SK-N-SH treated with all-trans-retinoic acid at 6 μM for 48 hours (cell line): Measurements from ENCODE around the gene HES3.

Experiments used
- ATAC-seq: fragments of 200-7000 bp; cut with Tn5 transposase; 3 replicates; pipeline ENCODE4 v1.9.1; 2020; ENCODE audit warnings: mild to moderate bottlenecking, moderate library complexity
- ARNTL ChIP-seq: fragments of 450-650 bp; formaldehyde crosslinking; IDR thresholded peaks from 2 replicates; pipeline ENCODE4 v1.5.0; 2020; ENCODE audit warnings: low read depth, mild to moderate bottlenecking, moderate library complexity, borderline replicate concordance
- BACH2 ChIP-seq: fragments of 250-450 bp; sonication (Bioruptor Pico); IDR thresholded peaks from 2 replicates; pipeline ENCODE4 v1.9.0; 2021; ENCODE audit warnings: mild to moderate bottlenecking, borderline replicate concordance
- CSDC2 ChIP-seq: fragments of 250-450 bp; sonication (Bioruptor Pico); IDR thresholded peaks from 2 replicates; pipeline ENCODE4 v1.5.0; 2020; ENCODE audit warnings: mild to moderate bottlenecking, moderate library complexity
- ESRRG ChIP-seq: fragments of 250-450 bp; sonication (Bioruptor Pico); IDR thresholded peaks from 2 replicates; pipeline ENCODE4 v1.6.1; 2021; ENCODE audit warnings: mild to moderate bottlenecking
- GLIS3 ChIP-seq: fragments of 250-450 bp; sonication (Bioruptor Pico); IDR thresholded peaks from 2 replicates; pipeline ENCODE4 v1.5.0; 2020; ENCODE audit warnings: mild to moderate bottlenecking, moderate library complexity
- ISL1 ChIP-seq: fragments of 250-450 bp; sonication (Bioruptor Pico); IDR thresholded peaks from 2 replicates; pipeline ENCODE4 v2.1.2; 2022; ENCODE audit warnings: mild to moderate bottlenecking, moderate library complexity
- OSR1 ChIP-seq: fragments of 250-450 bp; sonication (Bioruptor Pico); IDR thresholded peaks from 2 replicates; pipeline ENCODE4 v1.8.0; 2022; ENCODE audit warnings: moderate library complexity, mild to moderate bottlenecking, inconsistent platforms
- PPARA ChIP-seq: fragments of 250-450 bp; sonication (Bioruptor Pico); IDR thresholded peaks from 2 replicates; pipeline ENCODE4 v1.5.0; 2020; ENCODE audit warnings: mild to moderate bottlenecking, borderline replicate concordance
- RARB ChIP-seq: fragments of 250-450 bp; sonication (Bioruptor Pico); IDR thresholded peaks from 2 replicates; pipeline ENCODE4 v1.8.0; 2021; ENCODE audit warnings: mild to moderate bottlenecking, moderate library complexity
- SNAI2 ChIP-seq: fragments of 250-450 bp; sonication (Bioruptor Pico); IDR thresholded peaks from 2 replicates; pipeline ENCODE4 v1.5.0; 2020; ENCODE audit warnings: mild to moderate bottlenecking, moderate library complexity
- TCF4 ChIP-seq: fragments of 250-450 bp; sonication (Bioruptor Pico); IDR thresholded peaks from 2 replicates; pipeline ENCODE4 v1.8.0; 2021; ENCODE audit warnings: mild to moderate bottlenecking, moderate library complexity, borderline replicate concordance
- TOX ChIP-seq: fragments of 250-450 bp; sonication (Bioruptor Pico); IDR thresholded peaks from 2 replicates; pipeline ENCODE4 v1.8.0; 2021; ENCODE audit warnings: mild to moderate bottlenecking, moderate library complexity, borderline replicate concordance
- ZC3H10 ChIP-seq: fragments of 250-450 bp; sonication (Bioruptor Pico); IDR thresholded peaks from 2 replicates; pipeline ENCODE4 v1.5.1; 2021; ENCODE audit warnings: mild to moderate bottlenecking, moderate library complexity
- ZFP3 ChIP-seq: fragments of 250-450 bp; sonication (Bioruptor Pico); IDR thresholded peaks from 2 replicates; pipeline ENCODE4 v1.5.0; 2020; ENCODE audit warnings: mild to moderate bottlenecking, moderate library complexity
- ZFP30 ChIP-seq: fragments of 450-650 bp; formaldehyde crosslinking; IDR thresholded peaks from 2 replicates; pipeline ENCODE4 v1.5.0; 2022; ENCODE audit warnings: mild to moderate bottlenecking, moderate library complexity
- ZNF565 ChIP-seq: fragments of 450-650 bp; formaldehyde crosslinking; conservative IDR thresholded peaks from 2 replicates; pipeline ENCODE4 v1.5.0; 2020; ENCODE audit warnings: low read depth, mild to moderate bottlenecking, moderate library complexity
- ZNF70 ChIP-seq: fragments of 450-650 bp; formaldehyde crosslinking; IDR thresholded peaks from 2 replicates; pipeline ENCODE4 v1.5.0; 2020; ENCODE audit warnings: mild to moderate bottlenecking, moderate library complexity
- ZNF8 ChIP-seq: fragments of 450-650 bp; formaldehyde crosslinking; IDR thresholded peaks from 2 replicates; pipeline ENCODE4 v1.5.0; 2020; ENCODE audit warnings: mild to moderate bottlenecking, moderate library complexity
- TF ChIP-seq, protein P1 (sequence below): fragments of 250-450 bp; sonication (Bioruptor Pico); IDR thresholded peaks from 2 replicates; pipeline ENCODE4 v1.5.1; 2021; ENCODE audit warnings: mild to moderate bottlenecking, moderate library complexity
- TF ChIP-seq, protein P2 (sequence below): fragments of 250-450 bp; sonication (Bioruptor Pico); IDR thresholded peaks from 2 replicates; pipeline ENCODE4 v1.5.0; 2020; ENCODE audit warnings: mild to moderate bottlenecking, moderate library complexity
- TF ChIP-seq, protein P3 (sequence below): fragments of 250-450 bp; sonication (Bioruptor Pico); IDR thresholded peaks from 2 replicates; pipeline ENCODE4 v1.8.0; 2021; ENCODE audit warnings: low read depth, mild to moderate bottlenecking, moderate library complexity, borderline replicate concordance
- TF ChIP-seq, protein P4 (sequence below): fragments of 250-450 bp; sonication (Bioruptor Pico); IDR thresholded peaks from 2 replicates; pipeline ENCODE4 v1.8.0; 2020; ENCODE audit warnings: mild to moderate bottlenecking, moderate library complexity, borderline replicate concordance
- TF ChIP-seq, protein P5 (sequence below): fragments of 250-450 bp; sonication (Bioruptor Pico); IDR thresholded peaks from 2 replicates; pipeline ENCODE4 v1.5.1; 2020; ENCODE audit warnings: low read depth, mild to moderate bottlenecking, moderate library complexity

Gene HES3

DNA sequence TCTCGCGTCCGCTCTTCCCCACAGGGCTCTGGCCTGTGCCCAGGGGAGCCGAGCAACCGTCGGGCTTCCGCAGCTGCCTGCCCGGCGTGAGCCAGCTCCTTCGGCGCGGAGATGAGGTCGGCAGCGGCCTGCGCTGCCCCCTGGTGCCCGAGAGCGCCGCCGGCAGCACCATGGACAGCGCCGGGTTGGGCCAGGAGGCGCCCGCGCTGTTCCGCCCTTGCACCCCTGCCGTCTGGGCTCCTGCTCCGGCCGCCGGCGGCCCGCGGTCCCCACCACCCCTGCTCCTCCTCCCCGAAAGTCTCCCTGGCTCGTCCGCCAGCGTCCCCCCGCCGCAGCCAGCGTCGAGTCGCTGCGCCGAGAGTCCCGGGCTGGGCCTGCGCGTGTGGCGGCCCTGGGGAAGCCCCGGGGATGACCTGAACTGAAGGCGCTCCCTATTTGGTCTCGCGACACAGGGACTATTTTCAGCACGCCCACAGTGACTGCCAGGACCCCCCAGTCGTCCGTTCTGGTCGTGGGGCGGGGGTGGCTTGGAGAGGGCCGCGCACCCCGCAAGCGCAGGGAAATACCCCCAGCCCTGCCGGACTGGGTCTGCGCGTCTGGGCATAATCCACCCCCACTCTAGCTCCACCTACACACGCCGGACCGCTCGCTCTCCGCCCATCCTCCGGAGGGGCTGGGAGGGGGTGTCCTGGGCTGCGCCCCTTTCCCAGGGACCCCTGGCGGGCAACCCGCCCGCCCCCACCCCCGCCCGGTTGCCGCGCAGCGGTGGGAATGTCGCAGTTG is 1.3 kb downstream of the HES3 start:
- TF ChIP-seq ZNF8 (no peak), BACH2 (CRISPR knock-in tag) (no peak), ZNF565 (0 out of 2 replicates have a peak, but pooled peaks have one; percentile 60), SNAI2 (CRISPR knock-in tag) (peak; percentile 69; the same call in 1 of the 2 replicates), RARB (CRISPR knock-in tag) (no peak), ARNTL (no peak), GLIS3 (CRISPR knock-in tag) (no peak), CSDC2 (peak; percentile 84; the same call in 1 of the 2 replicates), ESRRG (CRISPR knock-in tag) (no peak), TCF4 (CRISPR knock-in tag) (no peak), ZC3H10 (CRISPR knock-in tag) (0 out of 2 replicates have a peak, but pooled peaks have one; percentile 30), OSR1 (no peak), TOX (CRISPR knock-in tag) (no peak), ISL1 (CRISPR knock-in tag) (no peak), ZNF70 (CRISPR knock-in tag) (no peak), PPARA (CRISPR knock-in tag) (0 out of 2 replicates have a peak, but pooled peaks have one; percentile 33), ZFP30 (no peak), ZFP3 (CRISPR knock-in tag) (peak; percentile 77; the same call in 1 of the 2 replicates)
- TF ChIP-seq, protein P1, sequence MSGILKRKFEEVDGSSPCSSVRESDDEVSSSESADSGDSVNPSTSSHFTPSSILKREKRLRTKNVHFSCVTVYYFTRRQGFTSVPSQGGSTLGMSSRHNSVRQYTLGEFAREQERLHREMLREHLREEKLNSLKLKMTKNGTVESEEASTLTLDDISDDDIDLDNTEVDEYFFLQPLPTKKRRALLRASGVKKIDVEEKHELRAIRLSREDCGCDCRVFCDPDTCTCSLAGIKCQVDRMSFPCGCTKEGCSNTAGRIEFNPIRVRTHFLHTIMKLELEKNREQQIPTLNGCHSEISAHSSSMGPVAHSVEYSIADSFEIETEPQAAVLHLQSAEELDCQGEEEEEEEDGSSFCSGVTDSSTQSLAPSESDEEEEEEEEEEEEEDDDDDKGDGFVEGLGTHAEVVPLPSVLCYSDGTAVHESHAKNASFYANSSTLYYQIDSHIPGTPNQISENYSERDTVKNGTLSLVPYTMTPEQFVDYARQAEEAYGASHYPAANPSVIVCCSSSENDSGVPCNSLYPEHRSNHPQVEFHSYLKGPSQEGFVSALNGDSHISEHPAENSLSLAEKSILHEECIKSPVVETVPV (CRISPR knock-in tag): no peak
- TF ChIP-seq, protein P2, sequence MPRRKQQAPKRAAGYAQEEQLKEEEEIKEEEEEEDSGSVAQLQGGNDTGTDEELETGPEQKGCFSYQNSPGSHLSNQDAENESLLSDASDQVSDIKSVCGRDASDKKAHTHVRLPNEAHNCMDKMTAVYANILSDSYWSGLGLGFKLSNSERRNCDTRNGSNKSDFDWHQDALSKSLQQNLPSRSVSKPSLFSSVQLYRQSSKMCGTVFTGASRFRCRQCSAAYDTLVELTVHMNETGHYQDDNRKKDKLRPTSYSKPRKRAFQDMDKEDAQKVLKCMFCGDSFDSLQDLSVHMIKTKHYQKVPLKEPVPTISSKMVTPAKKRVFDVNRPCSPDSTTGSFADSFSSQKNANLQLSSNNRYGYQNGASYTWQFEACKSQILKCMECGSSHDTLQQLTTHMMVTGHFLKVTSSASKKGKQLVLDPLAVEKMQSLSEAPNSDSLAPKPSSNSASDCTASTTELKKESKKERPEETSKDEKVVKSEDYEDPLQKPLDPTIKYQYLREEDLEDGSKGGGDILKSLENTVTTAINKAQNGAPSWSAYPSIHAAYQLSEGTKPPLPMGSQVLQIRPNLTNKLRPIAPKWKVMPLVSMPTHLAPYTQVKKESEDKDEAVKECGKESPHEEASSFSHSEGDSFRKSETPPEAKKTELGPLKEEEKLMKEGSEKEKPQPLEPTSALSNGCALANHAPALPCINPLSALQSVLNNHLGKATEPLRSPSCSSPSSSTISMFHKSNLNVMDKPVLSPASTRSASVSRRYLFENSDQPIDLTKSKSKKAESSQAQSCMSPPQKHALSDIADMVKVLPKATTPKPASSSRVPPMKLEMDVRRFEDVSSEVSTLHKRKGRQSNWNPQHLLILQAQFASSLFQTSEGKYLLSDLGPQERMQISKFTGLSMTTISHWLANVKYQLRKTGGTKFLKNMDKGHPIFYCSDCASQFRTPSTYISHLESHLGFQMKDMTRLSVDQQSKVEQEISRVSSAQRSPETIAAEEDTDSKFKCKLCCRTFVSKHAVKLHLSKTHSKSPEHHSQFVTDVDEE: no peak
- TF ChIP-seq, protein P3, sequence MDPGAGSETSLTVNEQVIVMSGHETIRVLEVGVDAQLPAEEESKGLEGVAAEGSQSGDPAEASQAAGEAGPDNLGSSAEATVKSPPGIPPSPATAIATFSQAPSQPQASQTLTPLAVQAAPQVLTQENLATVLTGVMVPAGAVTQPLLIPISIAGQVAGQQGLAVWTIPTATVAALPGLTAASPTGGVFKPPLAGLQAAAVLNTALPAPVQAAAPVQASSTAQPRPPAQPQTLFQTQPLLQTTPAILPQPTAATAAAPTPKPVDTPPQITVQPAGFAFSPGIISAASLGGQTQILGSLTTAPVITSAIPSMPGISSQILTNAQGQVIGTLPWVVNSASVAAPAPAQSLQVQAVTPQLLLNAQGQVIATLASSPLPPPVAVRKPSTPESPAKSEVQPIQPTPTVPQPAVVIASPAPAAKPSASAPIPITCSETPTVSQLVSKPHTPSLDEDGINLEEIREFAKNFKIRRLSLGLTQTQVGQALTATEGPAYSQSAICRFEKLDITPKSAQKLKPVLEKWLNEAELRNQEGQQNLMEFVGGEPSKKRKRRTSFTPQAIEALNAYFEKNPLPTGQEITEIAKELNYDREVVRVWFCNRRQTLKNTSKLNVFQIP (CRISPR knock-in tag): no peak
- TF ChIP-seq, protein P4, sequence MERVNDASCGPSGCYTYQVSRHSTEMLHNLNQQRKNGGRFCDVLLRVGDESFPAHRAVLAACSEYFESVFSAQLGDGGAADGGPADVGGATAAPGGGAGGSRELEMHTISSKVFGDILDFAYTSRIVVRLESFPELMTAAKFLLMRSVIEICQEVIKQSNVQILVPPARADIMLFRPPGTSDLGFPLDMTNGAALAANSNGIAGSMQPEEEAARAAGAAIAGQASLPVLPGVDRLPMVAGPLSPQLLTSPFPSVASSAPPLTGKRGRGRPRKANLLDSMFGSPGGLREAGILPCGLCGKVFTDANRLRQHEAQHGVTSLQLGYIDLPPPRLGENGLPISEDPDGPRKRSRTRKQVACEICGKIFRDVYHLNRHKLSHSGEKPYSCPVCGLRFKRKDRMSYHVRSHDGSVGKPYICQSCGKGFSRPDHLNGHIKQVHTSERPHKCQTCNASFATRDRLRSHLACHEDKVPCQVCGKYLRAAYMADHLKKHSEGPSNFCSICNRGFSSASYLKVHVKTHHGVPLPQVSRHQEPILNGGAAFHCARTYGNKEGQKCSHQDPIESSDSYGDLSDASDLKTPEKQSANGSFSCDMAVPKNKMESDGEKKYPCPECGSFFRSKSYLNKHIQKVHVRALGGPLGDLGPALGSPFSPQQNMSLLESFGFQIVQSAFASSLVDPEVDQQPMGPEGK (CRISPR knock-in tag): no peak
- TF ChIP-seq, protein P5, sequence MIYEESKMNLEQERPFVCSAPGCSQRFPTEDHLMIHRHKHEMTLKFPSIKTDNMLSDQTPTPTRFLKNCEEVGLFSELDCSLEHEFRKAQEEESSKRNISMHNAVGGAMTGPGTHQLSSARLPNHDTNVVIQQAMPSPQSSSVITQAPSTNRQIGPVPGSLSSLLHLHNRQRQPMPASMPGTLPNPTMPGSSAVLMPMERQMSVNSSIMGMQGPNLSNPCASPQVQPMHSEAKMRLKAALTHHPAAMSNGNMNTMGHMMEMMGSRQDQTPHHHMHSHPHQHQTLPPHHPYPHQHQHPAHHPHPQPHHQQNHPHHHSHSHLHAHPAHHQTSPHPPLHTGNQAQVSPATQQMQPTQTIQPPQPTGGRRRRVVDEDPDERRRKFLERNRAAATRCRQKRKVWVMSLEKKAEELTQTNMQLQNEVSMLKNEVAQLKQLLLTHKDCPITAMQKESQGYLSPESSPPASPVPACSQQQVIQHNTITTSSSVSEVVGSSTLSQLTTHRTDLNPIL (CRISPR knock-in tag): no peak
- TF ChIP-seq, all 23 proteins: peak for 6
- ATAC-seq: peak; percentile 87

DNA sequence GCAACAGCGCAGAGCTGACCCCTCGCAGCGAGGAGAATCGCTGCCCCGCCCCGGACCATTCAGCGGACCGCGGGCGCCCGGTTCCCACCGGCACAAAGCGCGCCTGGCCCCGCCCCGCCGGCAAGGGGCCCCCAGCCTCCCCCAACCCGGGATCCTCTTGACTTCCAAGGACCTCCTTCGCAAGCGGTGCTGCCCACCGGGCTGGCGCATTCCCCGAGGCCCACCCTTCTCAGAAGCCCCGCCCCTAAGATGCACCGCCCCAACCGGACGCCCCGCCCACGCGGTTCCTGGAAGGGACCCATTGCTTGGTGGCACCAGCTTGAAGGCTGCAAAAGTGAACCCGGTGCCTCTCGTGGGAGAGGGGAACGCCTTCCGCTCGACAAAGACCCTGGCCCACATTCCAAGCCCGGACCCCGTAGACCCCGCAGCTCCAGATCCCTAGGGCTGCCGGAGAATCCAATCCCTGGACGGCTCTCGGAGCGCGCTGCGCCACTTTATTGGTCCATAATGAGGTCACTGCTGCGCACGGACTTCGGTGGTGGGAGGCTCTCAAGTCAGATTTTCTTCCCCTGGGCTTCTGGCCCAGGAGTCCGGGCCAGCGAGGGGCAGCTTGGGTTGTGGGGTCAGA is 2.0 kb downstream of the HES3 start:
- no peak for TF ChIP-seq CSDC2
- peak; percentile 55 for ATAC-seq
